ENCODE results near the gene SCYGR6.

The SCYGR6 gene

DNA sequence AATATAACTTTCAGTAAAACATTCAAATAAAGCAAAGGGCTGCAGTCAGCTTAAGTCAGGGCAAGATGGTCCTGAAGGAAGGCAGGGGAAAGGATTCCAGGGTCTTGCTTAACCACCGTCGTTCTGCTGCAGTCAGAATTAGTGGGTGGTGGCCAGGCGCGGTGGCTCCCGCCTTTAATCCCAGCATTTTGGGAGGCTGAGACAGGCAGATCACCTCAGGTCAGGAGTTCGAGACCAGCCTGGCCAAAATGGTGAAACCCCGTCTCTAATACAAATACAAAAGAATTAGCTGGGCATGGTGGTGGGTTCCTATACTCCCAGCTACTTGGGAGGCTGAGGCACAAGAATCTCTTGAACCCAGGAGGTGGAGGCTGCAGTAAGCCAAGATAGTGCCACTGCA lies 13.6 kb downstream of the SCYGR6 start:
- DNase-seq = no peak

DNA sequence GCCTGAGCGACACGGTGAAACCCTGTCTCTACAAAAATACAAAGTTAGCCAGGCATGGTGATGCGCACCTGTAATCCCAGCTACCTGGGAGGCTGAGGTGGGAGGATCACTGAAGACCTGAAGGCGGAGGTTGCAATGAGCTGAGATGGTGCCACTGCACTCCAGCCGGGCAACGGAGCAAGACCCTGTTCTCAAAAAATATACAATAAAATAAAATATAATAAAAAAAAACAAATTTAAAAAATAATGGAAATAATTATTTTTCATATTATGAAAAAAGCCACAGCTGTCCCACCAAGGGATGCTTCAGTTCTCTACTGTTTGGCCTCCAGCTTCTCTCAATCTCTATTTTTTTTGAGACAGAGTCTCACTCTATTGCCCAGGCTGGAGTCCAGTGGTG lies 17.2 kb downstream of the SCYGR6 start:
- no peak for DNase-seq

DNA sequence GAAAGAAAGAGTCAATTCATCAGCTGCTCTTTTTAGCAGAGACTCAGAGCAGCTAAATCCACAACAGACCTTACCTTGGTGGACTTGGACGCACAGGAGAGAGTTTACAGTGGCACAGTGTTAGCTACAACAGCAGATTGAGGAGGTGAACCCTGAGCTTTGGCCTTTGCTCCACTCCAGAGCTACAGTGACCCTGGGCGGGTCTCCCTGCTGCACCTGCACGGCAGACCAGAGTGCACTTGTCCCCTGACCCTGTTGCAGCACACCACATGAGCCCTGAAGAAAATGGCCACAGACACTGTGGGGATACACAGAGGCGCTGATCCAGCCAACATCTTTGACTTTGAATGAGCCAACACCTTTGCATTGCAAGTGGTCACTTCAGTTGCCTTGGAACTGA lies 17.7 kb downstream of the SCYGR6 start:
- no peak for DNase-seq

DNA sequence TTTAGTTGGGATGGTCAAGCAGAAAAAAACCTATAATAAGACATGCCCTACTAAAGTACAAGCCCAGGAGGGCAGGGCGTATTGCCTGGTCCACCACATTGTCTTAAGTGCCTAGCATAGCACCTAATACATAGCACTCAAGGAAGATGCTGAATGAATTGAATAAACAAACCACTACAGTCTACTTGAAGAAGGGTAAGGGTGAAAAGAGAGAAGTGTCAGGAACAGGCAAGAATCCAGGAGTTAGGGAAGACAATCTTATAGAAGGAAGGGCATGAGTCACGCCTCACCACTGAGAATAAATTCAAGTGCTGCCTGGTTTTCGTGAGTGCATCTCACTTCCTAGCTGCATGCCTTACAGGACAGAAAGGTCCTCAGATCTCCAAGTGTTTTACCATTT lies 20.6 kb downstream of the SCYGR6 start:
- DNase-seq = no peak

DNA sequence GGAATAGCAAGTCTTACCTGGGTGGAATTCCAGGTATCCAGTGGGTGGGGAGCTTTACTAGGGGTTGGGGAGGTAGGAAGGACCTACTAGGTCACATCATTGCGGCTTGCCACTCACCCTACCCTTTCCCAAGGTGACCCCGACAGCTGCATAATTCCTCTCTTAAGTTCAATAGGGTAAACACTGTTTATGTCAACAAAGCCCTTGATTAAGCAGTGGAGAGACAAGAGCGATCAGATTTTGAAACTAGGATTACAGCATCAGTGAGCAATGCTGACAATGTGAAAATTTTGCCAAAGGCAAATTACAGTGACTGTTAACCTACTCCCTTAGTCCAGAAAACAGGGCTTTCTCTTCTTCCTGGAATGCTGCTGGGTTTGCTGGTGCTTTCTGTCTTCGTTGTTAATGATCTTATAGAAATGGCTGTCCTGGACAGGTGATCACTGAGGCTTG lies 21.3 kb downstream of the SCYGR6 start:
- DNase-seq = no peak

DNA sequence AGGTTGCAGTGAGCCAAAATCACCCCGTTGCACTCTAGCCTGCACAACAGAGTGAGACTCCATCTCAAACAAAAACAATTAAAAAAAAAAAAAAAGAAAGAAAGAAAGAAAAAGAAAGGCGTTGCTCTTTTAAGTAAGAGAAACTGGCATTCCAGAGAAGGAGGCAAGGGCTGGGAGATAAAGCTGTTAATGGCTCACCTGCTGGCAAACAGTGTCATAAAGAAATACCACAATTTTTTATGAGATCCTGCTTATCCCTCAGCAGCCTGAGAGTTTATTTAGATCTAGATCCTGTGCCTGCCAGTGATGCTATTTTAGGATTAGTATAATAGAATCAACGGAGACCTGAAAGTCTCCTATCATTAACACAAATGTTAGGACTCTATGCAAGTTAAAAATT lies 23.0 kb downstream of the SCYGR6 start:
- no peak for DNase-seq

DNA sequence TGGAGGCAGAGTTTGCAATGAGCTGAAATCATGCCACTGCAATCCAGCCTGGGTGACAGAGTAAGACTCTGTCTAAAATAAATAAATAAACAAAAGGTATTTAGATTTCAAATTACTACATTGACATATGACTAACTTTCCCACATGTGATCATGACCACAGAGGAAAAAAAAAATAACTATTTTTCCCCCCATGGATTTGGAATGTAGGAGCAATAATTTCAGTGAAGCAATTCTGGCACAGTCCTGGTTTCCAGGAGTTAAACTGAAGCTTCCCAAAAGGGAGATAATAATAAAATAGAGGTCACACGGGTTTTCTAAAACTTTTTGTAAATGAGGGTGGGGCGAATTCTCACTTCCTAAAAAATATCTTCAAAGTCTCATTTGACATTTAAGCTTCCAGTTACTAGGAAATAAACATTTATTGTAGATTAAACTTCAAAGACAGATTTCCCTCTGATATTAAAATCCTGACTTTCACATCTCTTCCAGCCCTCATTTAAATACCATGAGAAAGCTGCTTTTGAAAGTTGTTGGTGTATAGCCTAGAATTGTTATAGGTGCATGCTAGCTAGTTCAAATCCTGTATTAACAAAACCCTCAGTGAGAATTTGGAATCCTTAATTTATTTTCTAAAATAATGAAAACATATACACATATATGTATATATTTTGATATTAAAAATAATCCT lies 27.4 kb downstream of the SCYGR6 start:
- no peak for DNase-seq

DNA sequence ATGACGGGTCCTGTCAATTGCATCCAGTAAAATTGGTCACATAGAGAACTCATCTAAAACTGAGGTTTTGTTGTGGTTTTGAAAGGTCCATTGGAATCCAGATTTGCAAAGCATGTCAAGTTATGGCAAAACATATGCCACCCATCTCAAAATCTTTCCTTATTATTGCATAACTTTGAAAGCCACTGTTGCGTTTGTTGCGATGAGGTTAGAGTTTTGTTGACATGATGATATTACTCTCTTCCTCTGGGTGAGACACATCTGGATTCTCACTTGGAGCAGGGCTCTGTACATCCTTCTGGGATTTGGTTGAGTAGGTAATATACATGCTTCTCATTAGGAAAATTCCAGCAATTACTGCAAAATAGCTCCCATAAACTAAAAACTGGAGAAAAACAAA lies 37.4 kb downstream of the SCYGR6 start:
- no peak for DNase-seq

DNA sequence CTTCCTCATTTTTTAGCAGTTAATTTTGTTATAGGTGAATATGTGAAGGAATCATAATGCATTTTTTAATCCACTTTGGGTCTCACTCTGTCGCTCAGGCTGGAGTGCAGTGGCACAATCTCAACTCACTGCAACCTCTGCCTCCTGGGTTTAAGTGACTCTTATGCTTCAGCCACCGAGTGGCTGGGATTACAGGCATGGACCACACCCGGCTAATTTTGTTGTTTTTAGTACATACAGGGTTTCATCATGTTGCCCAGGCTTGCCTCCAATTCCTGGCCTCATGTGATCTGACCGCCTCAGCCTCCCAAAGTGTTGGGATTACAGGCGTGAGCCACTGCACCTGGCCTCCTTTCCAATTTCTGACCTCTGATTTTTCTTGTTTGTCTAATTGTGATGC lies 40.3 kb downstream of the SCYGR6 start:
- no peak for DNase-seq

DNA sequence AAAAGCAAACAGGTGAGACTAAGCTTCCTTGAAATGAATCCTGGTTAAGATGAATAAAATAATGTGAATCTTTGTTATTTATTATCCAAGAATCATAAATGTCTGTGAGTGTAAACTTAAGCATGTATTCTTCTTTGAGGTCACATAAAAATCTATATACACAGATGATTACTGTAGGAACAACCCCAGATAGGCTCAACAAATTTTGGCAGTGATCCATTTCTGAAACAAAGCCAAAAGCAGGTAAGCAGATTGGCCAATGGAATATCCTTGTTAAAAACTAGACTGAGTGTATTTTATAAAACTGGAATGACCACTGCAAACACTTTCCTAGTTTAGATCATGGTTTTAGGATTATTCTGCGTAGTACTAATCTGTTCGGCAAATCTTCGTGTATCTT lies 46.6 kb downstream of the SCYGR6 start:
- no peak for DNase-seq

DNA sequence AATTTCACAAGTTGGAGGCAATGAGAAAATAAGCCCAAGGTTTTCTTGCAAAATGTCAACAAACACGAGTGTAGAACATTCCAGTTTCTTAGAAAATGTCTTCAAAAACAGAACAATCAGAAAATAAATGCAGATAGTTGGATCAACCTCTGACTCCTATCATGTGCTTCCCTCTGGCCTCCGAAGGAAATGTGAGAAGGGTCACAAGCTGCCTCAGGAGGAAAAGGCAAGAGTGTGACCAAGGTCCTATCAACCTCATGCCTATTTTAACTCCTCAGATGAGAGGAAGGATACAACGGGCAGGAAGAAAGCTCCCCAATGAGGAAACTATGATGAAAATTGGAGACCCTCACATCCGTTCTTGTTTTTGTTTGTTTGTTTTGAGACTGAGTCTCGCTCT lies 50.1 kb downstream of the SCYGR6 start:
- DNase-seq = no peak

Data from hippocampal formation (tissue), 2 donors.